ENCODE measurements around the gene TSPAN4. TPM values are rescaled to one million over a fixed set of nuclear protein-coding genes. Genes with fewer than 3 reads are reported as not detected.

Gene TSPAN4
- polyA plus RNA-seq, 4 donors, result 63.9 to 92.2 (median 72.2) TPM

DNA sequence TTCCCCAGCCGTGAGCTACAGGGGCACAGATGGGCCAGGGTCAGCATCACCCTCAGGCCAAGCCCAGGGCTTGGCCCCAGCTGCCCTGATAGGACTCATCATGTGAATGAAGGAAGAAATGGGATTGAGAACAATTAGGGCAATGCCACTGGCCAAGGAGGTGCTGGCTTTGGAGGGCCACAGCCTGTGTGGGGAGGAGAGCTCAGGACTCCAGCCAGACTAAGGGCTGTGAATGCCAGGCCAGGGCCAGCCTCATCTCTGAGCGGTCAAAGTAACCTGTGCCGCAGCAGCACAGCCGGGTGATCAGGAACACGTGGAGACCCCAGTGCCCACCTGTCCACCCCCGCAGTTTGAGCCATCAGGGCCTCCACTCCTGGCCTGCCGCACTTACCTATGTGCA, 57.9 kb downstream of the TSPAN4 start:
- no peak for DNase-seq (ENCODE audit: low read depth in 4 of 4, low spot score in 3 of 4)

DNA sequence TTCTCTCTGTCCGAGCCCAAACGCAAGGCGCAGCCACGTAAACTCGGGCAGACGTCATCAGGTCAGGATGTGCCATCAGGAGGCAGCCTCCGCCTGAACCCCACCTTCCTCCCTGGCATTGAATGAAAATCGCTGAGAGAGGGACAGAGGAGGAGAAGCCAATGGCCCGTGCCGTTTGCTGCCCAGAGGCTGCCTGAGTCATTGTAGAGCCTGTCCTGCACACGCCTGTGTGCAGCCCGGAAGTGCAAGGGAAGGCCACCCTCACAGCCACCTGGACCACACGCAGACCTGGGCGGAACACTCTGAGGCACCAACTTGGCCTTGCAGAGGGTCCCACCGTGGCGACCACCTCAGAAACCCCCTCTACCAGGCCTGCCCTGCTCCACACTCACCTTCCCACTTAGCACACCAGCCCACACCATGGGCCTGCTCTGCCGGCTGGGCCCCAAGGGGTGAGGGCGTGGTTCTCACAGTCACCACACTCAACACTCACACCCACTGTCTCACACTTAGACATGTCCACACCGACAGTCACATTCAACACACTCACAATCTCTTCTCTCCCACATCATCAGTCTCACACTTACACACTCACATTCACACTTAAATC, 58.9 kb downstream of the TSPAN4 start:
- DNase-seq (ENCODE audit: low read depth in 4 of 4, low spot score in 3 of 4), result no peak

DNA sequence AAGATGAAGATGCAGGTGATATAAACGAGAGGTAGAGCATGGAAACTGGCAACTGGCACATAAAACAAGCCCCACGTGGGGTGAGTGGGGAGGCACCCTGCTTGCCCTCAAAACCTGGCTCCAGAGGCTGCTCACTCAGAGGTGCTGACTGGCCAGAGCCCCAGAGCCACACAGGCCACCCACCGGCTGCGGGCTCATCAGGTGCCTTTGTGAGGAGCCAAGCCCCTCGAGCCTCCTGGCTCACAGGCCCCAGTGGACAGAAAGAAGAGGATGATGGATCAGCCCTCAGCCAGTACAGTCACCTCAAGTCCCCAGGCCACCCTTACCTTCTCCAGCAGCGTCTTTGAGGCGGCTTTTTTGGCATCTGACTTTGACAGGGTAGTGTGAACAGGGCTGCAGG, 61.7 kb downstream of the TSPAN4 start:
- no peak for DNase-seq (ENCODE audit: low read depth in 4 of 4, low spot score in 3 of 4)

DNA sequence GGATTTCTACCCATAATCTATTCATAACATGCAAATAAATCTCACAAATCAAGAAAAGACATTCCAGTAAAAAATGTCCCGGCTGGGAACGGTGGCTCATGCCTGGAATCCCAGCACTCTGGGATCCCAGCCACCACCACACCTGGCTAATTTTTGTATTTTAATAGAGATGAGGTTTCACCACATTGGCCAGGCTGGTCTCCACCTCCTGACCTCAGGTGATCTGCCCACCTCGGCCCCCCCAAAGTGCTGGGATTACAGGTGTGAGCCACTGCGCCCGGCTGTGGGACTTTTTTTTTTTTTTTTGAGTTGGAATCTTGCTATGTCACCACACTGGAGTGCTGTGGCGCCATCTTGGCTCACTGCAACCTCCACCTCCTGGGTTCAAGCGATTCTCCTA, 63.3 kb downstream of the TSPAN4 start:
- no peak for DNase-seq (ENCODE audit: low read depth in 4 of 4, low spot score in 3 of 4)

DNA sequence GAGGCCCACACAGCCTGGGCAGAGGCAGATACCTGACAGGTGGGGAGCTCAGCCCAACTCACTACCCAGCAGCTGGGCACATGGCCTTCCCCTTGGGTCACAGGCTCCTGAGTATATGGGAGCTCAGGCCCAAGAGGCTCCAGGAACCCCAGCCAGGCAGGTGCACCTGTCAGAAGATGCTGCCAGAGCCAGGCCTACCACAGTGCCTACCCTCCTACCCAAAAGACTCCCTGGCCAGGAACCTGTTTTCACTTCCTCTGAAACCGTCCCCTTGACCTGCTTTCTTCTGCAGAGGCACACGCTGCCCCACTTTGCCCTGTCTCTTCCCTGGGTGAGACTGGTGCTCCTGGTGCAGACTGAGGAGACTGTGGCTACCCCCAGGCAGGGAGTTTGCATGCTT, 65.0 kb downstream of the TSPAN4 start:
- no peak for DNase-seq (ENCODE audit: low read depth in 4 of 4, low spot score in 3 of 4)

DNA sequence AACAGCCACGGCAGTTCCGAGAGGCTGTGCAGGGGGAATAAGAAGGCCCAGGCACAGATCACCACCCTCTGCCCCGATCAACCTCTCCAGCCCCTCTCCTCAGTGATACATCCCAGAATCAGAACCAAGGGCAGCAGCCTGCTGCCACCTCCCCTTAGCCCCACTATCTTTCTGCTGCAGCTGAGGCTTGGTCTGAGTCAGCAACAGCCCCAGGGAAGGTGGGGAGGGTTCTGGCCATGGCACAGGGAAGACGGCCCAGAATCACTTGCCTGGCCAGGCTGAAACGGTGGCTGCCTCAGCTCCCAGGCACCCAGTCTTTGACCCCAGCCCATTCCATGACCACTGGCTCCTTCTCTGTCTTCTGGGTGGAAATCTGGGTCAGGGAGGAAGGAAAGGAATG, 65.6 kb downstream of the TSPAN4 start:
- no peak for DNase-seq (ENCODE audit: low read depth in 4 of 4, low spot score in 3 of 4)

DNA sequence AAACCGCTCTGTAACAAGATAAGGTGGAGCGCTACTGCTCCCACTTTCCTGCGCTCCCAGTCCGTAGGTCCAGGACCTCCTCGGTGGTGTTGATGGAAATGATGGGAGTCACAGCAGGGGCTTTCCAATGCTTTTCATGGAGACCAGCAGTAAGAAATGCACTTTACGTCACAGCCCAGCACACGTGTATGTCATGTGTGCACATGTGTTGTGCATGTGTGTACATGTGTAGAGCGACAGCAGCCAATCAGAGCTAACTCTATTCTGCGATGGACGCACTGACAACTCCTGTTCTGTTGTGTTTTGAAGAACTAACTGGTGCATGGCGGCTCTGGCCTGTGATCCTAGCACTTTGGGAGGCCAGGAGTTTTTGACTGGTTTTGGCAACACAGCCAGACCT, 66.8 kb downstream of the TSPAN4 start:
- no peak for DNase-seq (ENCODE audit: low read depth in 4 of 4, low spot score in 3 of 4)

DNA sequence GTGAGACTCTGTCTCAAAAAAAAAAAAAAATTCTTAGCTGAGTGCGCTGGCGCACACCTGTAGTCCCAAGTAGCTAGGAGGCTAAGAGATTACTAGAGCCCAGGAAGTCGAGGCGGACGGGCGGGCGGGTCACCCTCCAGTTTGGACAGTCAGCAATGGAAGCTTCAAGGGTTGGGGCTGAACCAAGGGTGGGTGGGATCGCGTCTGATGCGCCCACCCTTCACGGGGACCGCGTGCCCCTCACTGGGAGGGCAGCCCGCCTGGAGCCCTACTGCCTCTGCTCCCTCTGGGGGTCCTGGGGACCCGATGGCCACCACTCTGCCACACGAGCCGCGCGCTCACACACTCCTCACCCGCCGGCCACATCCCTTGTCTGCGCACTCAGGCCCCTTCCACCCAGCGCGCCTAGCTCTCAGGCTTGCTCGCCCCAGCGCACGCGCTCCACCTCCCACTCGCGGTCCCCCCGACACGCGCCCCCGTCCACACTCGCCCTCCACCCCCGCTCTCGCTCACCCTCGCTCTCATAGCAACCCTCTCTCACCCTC, 67.5 kb downstream of the TSPAN4 start:
- DNase-seq (ENCODE audit: low read depth in 4 of 4, low spot score in 3 of 4), result no peak

DNA sequence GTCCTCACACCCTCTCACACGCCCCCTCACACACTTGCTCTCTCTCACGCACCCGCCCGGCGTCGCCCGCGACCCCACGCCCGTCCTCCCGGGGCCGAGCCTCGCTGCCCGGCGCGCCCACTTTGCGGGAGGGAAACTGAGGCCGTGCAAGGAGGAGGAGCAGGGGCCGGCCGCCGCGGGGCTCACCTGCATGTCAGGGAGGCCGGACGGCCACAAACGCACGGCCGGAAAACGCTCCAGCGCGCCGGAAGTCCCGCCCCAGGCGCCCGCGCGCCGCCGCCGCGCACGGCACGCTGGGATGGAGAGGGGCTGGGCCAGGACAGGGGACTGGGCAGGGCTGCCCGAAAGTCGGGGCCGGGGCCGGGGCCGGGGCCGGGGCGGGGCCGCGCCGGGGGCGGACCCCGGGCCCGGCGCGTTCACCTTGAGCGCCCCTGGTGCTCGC, 68.0 kb downstream of the TSPAN4 start, which contains the start of gene CHID1:
TSS of gene CHID1 (minus strand) at position 222 of the 442 bp plus-strand sequence. CDS start 5,994 bp downstream, outside the sequence.
- DNase-seq (ENCODE audit: low read depth in 4 of 4, low spot score in 3 of 4), result peak; percentile 67 to 78 (median 72)

DNA sequence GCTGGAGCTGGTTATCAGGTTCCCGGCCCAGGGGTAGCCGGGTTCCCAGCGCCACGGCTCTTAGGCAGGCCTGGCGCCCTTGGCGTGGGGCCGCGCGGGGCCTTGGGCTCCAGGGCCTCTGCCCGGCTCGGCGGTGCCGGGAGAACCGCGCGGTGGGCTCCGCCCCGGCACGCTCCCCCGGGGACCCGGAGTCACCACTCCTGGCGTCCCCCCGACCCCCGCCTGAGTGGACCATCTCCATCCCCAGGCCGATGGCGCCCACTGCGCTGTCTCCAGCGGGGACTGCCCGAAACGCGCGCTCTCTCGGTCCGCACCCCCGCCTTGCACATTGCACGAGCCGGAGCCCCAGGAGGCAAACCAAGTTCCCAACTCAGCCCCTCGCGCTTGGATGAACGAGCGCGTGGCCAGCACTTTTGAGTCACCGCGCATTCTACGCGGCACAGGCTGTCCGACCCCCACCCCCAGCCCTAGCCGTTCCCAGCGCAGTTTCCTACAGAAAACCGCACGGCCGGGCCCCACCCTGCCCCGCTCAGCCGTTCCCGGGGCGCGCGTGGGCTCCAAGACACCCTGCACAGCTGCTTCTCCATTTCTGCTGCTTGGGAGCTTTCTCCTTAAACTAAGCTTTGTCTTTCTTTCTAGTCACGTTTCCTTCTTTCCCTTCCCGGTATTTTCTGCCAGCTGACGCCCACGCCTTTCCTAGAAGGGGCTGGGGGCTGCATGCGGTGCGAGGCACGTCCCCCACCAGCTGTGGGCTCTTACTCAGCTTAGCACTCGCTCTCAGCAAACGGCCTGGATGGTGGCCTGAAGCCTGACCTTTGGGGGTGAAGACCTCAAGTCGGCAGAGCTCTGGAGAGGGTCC, 68.6 kb downstream of the TSPAN4 start:
- no peak for DNase-seq (ENCODE audit: low read depth in 4 of 4, low spot score in 3 of 4)

DNA sequence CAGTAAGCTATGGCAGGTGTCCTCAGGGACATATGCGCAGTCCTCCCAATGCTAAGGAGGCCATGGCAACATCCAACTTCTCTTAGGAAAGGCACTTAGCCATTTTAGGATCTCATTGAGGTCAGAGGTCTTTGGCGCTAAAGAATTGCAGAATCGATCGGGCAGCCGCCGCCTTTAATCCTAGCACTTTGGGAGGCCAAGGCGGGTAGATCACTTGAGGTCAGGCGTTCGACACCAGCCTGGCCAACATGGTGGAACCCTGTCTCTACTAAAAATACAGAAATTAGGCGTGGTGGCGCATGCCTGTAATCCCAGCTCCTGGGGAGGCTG, 69.2 kb downstream of the TSPAN4 start:
- DNase-seq (ENCODE audit: low read depth in 4 of 4, low spot score in 3 of 4), result no peak

DNA sequence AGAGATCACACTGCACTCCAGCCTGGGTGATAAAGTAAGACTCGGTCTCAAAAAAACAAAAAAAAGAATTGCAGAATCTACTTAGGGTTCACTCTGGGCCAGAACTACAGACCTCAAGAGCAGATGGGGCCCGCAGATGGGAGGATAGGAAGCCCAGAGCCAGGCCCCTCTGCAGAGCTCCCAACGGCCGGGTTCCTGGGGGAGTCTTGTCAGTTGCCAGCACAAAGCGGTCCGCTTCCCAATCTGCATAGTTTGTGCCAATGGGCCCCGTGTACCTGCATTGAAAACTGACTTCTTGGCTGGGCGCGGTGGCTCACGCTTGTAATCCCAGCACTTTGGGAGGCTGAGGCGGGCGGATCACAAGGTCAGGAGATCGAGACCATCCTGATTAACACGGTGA, 69.6 kb downstream of the TSPAN4 start:
- no peak for DNase-seq (ENCODE audit: low read depth in 4 of 4, low spot score in 3 of 4)

DNA sequence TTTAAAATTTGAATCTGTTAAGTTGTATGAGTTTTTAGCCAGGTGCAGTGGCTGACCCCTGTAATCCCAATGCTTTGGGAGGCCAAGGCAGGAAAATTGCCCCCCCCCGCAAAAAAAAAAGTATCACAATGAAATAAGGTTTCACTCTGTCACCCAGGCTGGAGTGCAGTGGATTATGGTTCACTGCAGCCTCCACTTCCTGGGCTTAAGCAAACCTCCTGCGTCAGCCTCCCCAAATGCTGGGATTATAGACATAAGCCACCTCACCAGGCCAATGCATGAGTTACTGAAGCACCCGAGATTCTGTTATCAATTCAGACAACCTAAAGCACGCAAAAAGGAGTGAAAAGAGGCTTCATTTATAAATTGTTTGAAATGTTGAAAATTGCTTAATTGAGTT, 70.4 kb downstream of the TSPAN4 start:
- DNase-seq (ENCODE audit: low read depth in 4 of 4, low spot score in 3 of 4), result no peak

DNA sequence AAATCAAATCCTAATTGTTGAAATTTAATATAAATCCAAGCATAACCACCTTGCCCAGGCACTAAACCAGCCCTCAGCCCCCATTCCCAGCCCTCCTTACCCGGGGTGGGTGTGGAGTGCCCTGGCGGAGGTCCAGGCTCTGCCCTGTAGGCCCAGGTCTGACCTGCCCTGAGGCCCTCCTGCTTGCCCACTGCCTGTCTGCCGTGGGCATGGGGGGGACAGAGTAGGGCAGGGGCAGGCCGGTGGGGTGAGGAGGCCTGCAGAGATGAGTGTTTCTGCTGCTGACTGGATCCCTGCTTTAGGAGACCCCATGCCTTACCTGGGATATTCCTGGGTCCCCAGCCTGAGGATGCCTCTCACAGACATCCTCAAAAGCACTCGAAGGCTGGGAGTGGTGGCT, 71.6 kb downstream of the TSPAN4 start:
- no peak for DNase-seq (ENCODE audit: low read depth in 4 of 4, low spot score in 3 of 4)

DNA sequence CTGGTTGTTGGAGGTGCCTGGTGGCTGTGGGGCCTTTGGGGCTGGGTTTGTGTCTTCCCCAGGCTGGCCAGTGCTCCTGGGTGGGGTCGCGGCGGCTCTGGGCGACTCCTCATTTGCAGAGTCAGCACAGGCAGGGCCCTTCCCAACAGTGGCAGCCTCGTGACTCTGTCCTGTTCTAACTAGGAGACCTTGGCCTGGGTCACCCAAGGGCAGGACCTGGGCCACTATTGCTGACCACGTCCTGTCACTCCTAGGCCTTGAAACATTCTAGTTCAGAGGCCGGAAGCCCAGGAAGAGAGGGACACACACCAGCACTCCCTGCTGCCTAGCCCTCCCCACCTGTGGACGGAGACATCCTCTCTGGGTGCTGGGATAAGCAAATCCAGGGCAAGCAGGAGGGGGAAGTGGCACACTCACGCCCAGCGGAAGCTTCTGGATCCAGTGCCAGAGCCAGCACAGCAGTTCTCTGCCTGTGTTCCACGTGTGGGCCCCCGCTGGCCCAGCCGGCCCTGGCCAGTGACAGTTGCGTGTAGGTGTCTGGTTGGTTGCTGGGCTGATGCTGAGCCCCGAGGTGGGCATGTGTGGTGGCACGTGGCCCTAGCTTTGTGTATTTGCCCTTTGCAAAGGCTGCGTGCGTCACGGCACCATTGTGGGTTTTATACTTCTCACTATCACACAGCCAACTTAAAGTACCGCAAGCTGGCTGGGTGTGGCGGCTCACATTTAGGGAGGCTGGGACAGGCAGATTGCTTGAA, 72.3 kb downstream of the TSPAN4 start:
- DNase-seq (ENCODE audit: low read depth in 4 of 4, low spot score in 3 of 4), result no peak

Other genes starting within 250 kb of the TSPAN4 start
- gene IRF7, start 226.9 kb upstream of the TSPAN4 start, polyA plus RNA-seq (ENCODE audit: insufficient read length in 4 of 4), result 10 to 100 TPM in 1 of 4 donors, 1 to 10 TPM in 3; 8.1 to 12.4 (median 8.4) TPM
- gene CDHR5, start 217.9 kb upstream of the TSPAN4 start, polyA plus RNA-seq (ENCODE audit: insufficient read length in 4 of 4), result 10 to 100 TPM; 31.8 to 49.2 (median 42.9) TPM
- 1 to 10 TPM; 1.2 to 3.5 (median 1.9) TPM for gene SCT, start 215.7 kb upstream of the TSPAN4 start, polyA plus RNA-seq (ENCODE audit: insufficient read length in 4 of 4)
- 1 to 10 TPM; 1.7 to 5.7 (median 2.1) TPM for gene DRD4, start 205.6 kb upstream of the TSPAN4 start, polyA plus RNA-seq (ENCODE audit: insufficient read length in 4 of 4)
- gene DEAF1, start 147.6 kb upstream of the TSPAN4 start, polyA plus RNA-seq (ENCODE audit: insufficient read length in 4 of 4), result 10 to 100 TPM; 36.3 to 55.9 (median 46.3) TPM
- gene TMEM80, start 147.0 kb upstream of the TSPAN4 start, polyA plus RNA-seq (ENCODE audit: insufficient read length in 4 of 4), result 10 to 100 TPM; 37.4 to 45.2 (median 42.2) TPM
- 100 to 1,000 TPM in 3 of 4 donors, 10 to 100 TPM in 1; 94.5 to 147 (median 112) TPM for gene EPS8L2, start 136.6 kb upstream of the TSPAN4 start, polyA plus RNA-seq (ENCODE audit: insufficient read length in 4 of 4)
- gene TALDO1, start 95.4 kb upstream of the TSPAN4 start, polyA plus RNA-seq (ENCODE audit: insufficient read length in 4 of 4), result 100 to 1,000 TPM; 132 to 146 (median 135) TPM
- 10 to 100 TPM; 70.9 to 97.2 (median 74.7) TPM for gene GATD1, start 65.4 kb upstream of the TSPAN4 start, polyA plus RNA-seq (ENCODE audit: insufficient read length in 4 of 4)
- under 1 TPM; 0.36 to 0.96 (median 0.54) TPM for gene CEND1, start 52.8 kb upstream of the TSPAN4 start, polyA plus RNA-seq (ENCODE audit: insufficient read length in 4 of 4)
- gene SLC25A22, start 44.6 kb upstream of the TSPAN4 start, polyA plus RNA-seq (ENCODE audit: insufficient read length in 4 of 4), result 10 to 100 TPM; 14.3 to 19.3 (median 14.7) TPM
- 10 to 100 TPM in 1 of 4 donors, 1 to 10 TPM in 3; 7.5 to 14.9 (median 8.7) TPM for gene PIDD1, start 37.6 kb upstream of the TSPAN4 start, polyA plus RNA-seq (ENCODE audit: insufficient read length in 4 of 4)
- 1,000 to 10,000 TPM in 2 of 4 donors, 100 to 1,000 TPM in 2; 857 to 1,329 (median 1,011) TPM for gene RPLP2, start 32.9 kb upstream of the TSPAN4 start, polyA plus RNA-seq (ENCODE audit: insufficient read length in 4 of 4)
- 10 to 100 TPM; 49.8 to 83.4 (median 57.7) TPM for gene PNPLA2, start 23.9 kb upstream of the TSPAN4 start, polyA plus RNA-seq (ENCODE audit: insufficient read length in 4 of 4)
- 10 to 100 TPM; 11.5 to 20.7 (median 13.0) TPM for gene CRACR2B, start 14.9 kb upstream of the TSPAN4 start, polyA plus RNA-seq (ENCODE audit: insufficient read length in 4 of 4)
- gene CD151, start 9.9 kb upstream of the TSPAN4 start, polyA plus RNA-seq (ENCODE audit: insufficient read length in 4 of 4), result 100 to 1,000 TPM; 194 to 242 (median 203) TPM
- 100 to 1,000 TPM in 3 of 4 donors, 10 to 100 TPM in 1; 94.4 to 125 (median 106) TPM for gene POLR2L, start 323 bp upstream of the TSPAN4 start, polyA plus RNA-seq (ENCODE audit: insufficient read length in 4 of 4)
- gene CHID1, start 68.0 kb downstream of the TSPAN4 start, polyA plus RNA-seq (ENCODE audit: insufficient read length in 4 of 4), result 100 to 1,000 TPM; 102 to 128 (median 115) TPM
- 100 to 1,000 TPM; 100 to 120 (median 109) TPM for gene AP2A2, start 83.0 kb downstream of the TSPAN4 start, polyA plus RNA-seq (ENCODE audit: insufficient read length in 4 of 4)
- 10 to 100 TPM in 3 of 4 donors, 1 to 10 TPM in 1; 9.9 to 35.4 (median 13.0) TPM for gene MUC6, start 193.9 kb downstream of the TSPAN4 start, polyA plus RNA-seq (ENCODE audit: insufficient read length in 4 of 4)
- under 1 TPM; 0.01 to 0.66 (median 0.10) TPM for gene MUC2, start 232.0 kb downstream of the TSPAN4 start, polyA plus RNA-seq (ENCODE audit: insufficient read length in 4 of 4)